Naive thymus-derived CD4-positive, alpha-beta T cell (primary cell): Measurements from ENCODE around the gene TUBGCP3. TPM values are rescaled to one million over a fixed set of nuclear protein-coding genes. Genes with fewer than 3 reads are reported as not detected.

Experiments
- ATAC-seq: fragments of 150-1000 bp; cut with Tn5 transposase; 2 replicates; pipeline ENCODE4 v1.10.0; 2021; ENCODE audit warnings: mild to moderate bottlenecking, moderate library complexity
- CTCF ChIA-PET: fragments of 350-600 bp; sonication (Branson Sonifier 250); formaldehyde crosslinking; loops from one replicate; lab custom pipeline; 2021; ENCODE audit warnings: antibody characterized with exemption; lab: Charles Lee
- POLR2A ChIA-PET: fragments of 350-600 bp; sonication (Branson Sonifier 250); formaldehyde crosslinking; loops from one replicate; lab custom pipeline; 2021; ENCODE audit warnings: antibody characterized with exemption, inconsistent platforms; lab: Charles Lee
- DNase-seq, 9 donors: peaks; one replicate each; pipeline versions ENCODE4 v3.0.0 to v3.0.0-alpha.2; 2020 to 2022; ENCODE audit warnings: mixed read lengths in 1 of 9
- H3K27ac ChIP-seq: one replicate; pipeline ENCODE4 v1.7.0; 2013; ENCODE audit warnings: mild to moderate bottlenecking, low read depth, low read length, moderate library complexity
- H3K27me3 ChIP-seq, 2 donors: one replicate each; pipeline ENCODE4 v1.7.0; 2013; ENCODE audit warnings: low read length in 2 of 2, mild to moderate bottlenecking in 2 of 2, moderate library complexity in 2 of 2; ENCODE audit not compliant: control insufficient read depth in 2 of 2, insufficient read depth in 2 of 2
- H3K36me3 ChIP-seq, 3 experiments: 1 replicate in 2 of 3; 2 replicates in 1 of 3; pipeline ENCODE4 v1.7.0; 2013; ENCODE audit warnings: low read length in 3 of 3, mild to moderate bottlenecking in 3 of 3, moderate library complexity in 1 of 3; ENCODE audit not compliant: insufficient read depth in 3 of 3, control insufficient read depth in 2 of 3
- H3K4me1 ChIP-seq, 2 donors: one replicate each; pipeline ENCODE4 v1.7.0; 2013; ENCODE audit warnings: low read length in 2 of 2, mild to moderate bottlenecking in 2 of 2, moderate library complexity in 1 of 2; ENCODE audit not compliant: control insufficient read depth in 2 of 2, insufficient read depth in 2 of 2
- H3K4me3 ChIP-seq: 2 replicates; pipeline ENCODE4 v1.7.0; 2013; ENCODE audit warnings: mild to moderate bottlenecking, low read length
- H3K9me3 ChIP-seq, 3 experiments: 1 replicate in 2 of 3; 2 replicates in 1 of 3; pipeline ENCODE4 v1.7.0; 2013; ENCODE audit warnings: low read length in 3 of 3; ENCODE audit not compliant: control insufficient read depth in 2 of 3
- H3K27ac Mint-ChIP-seq, 9 donors: one replicate each; pipeline ENCODE4 v1.8.0; 2020 to 2022; ENCODE audit warnings: mixed read lengths in 9 of 9, mild to moderate bottlenecking in 8 of 9, moderate library complexity in 5 of 9, inconsistent platforms in 2 of 9
- H3K27me3 Mint-ChIP-seq, 5 donors: one replicate each; pipeline ENCODE4 v1.8.0; 2021 to 2022; ENCODE audit warnings: mixed read lengths in 5 of 5, mild to moderate bottlenecking in 1 of 5
- H3K36me3 Mint-ChIP-seq, 5 donors: one replicate each; pipeline ENCODE4 v1.8.0; 2020 to 2022; ENCODE audit warnings: mixed read lengths in 5 of 5, mild to moderate bottlenecking in 3 of 5, inconsistent platforms in 1 of 5
- H3K4me1 Mint-ChIP-seq, 7 donors: one replicate each; pipeline ENCODE4 v1.8.0; 2020 to 2022; ENCODE audit warnings: mixed read lengths in 7 of 7, mild to moderate bottlenecking in 3 of 7, inconsistent platforms in 1 of 7
- H3K4me3 Mint-ChIP-seq, 10 donors: one replicate each; pipeline ENCODE4 v1.8.0; 2020 to 2022; ENCODE audit warnings: mild to moderate bottlenecking in 10 of 10, mixed read lengths in 10 of 10, moderate library complexity in 6 of 10, inconsistent platforms in 2 of 10
- H3K9me3 Mint-ChIP-seq, 11 donors: one replicate each; pipeline ENCODE4 v1.8.0; 2020 to 2022; ENCODE audit warnings: mixed read lengths in 11 of 11, mild to moderate bottlenecking in 4 of 11, inconsistent platforms in 1 of 11, moderate library complexity in 1 of 11
- intact Hi-C, 2 donors: fragments of 100-400 bp; cut with micrococcal nuclease; formaldehyde crosslinking; loops; one replicate each; pipeline ENCODE4 v1.15.1; 2023
- polyA plus RNA-seq, 2 donors: library from polyadenylated mRNA; unstranded; fragments of 300-500 nt; fragmentation: Illumina TruSeq; gene quantifications; one replicate each; pipeline ENCODE4 v1.2.3, GENCODE V29; 2021
- total RNA-seq, 6 experiments: library from RNA in 5 of 6; stranded (reverse) in 5 of 6; gene quantifications; 1 replicate in 5 of 6; 2 replicates in 1 of 6; pipeline ENCODE4 v1.2.3 and lab custom pipeline; 2021 to 2026

TUBGCP3 gene
- total and polyA plus RNA-seq, 7 experiments from 2014 or later, result 15.4 to 56.7 (median 43.5) TPM

- no peaks in the 10 kb centered on the region for H3K36me3 Mint-ChIP-seq
- Histone ChIP-seq H3K9me3 (no peaks in the 10 kb centered on the region), H3K4me1 (no peaks in the 10 kb centered on the region), H3K27me3 (no peaks in the 10 kb centered on the region), H3K36me3 (no peaks in the 10 kb centered on the region), H3K27ac (no peak overlapping the region), H3K4me3 (no peak overlapping the region)
- no peaks in the 10 kb centered on the region for H3K9me3 Mint-ChIP-seq
- intact Hi-C loops, result no loop called here
- POLR2A ChIA-PET, result no interaction called here
- peaks cover 3 to 17% (median 7%) of the 10 kb centered on the region in 5 donors for H3K27me3 Mint-ChIP-seq
- no peak overlapping the region for H3K4me3 Mint-ChIP-seq
- H3K4me1 Mint-ChIP-seq, result peaks cover 0 to 1% (median 0%) of the 10 kb centered on the region in 7 donors
- no peak for ATAC-seq
- no peak overlapping the region for H3K27ac Mint-ChIP-seq
- CTCF ChIA-PET, result no interaction called here
- DNase-seq, result no peak
These were observed 36.9 kb upstream of the TUBGCP3 start for GRCh38 chr13:112624602-112625430.

DNA sequence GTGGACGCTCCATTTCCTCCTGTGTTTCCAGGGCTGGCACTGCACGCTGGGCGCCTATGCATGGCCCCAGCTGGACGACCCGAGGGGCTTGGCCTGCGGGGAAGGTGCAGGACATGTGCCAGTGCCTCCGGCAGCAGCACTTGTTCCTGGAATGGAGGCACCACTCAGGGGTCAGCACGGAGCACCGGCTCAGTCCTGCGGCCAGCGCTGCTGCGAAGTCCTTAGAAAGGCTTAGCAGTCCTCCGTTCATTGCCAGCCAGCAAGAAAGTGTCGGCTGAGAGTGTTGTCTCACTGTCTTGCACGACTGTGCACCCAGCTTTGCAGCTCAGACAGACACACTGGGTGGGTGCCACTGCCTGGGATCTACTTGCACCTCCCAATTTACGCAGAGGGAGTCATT is 36.1 kb upstream of the TUBGCP3 start:
- DNase-seq (no peak), ATAC-seq (no peak)
- Mint-ChIP-seq H3K4me3 (no peak overlapping the region), H3K27ac (no peak overlapping the region), H3K4me1 (peaks cover 0 to 1% (median 0%) of the 10 kb centered on the region in 7 donors), H3K9me3 (no peaks in the 10 kb centered on the region), H3K36me3 (no peaks in the 10 kb centered on the region), H3K27me3 (peaks cover under 1 to 18% (median 6%) of the 10 kb centered on the region in 5 donors)
- CTCF ChIA-PET, result no interaction called here
- POLR2A ChIA-PET, result no interaction called here
- Histone ChIP-seq H3K27ac (no peak overlapping the region), H3K27me3 (no peaks in the 10 kb centered on the region), H3K36me3 (no peaks in the 10 kb centered on the region), H3K9me3 (no peaks in the 10 kb centered on the region), H3K4me1 (no peaks in the 10 kb centered on the region), H3K4me3 (no peak overlapping the region)
- intact Hi-C loops, result no loop called here

- POLR2A ChIA-PET, result no interaction called here
- intact Hi-C loops, result no loop called here
- DNase-seq (no peak), ATAC-seq (no peak)
- Histone ChIP-seq H3K9me3 (no peaks in the 10 kb centered on the region), H3K36me3 (no peaks in the 10 kb centered on the region), H3K27ac (no peak overlapping the region), H3K27me3 (no peaks in the 10 kb centered on the region), H3K4me1 (no peaks in the 10 kb centered on the region), H3K4me3 (no peak overlapping the region)
- no peaks in the 10 kb centered on the region for H3K36me3 Mint-ChIP-seq
- H3K4me3 Mint-ChIP-seq, result no peak overlapping the region
- no peaks in the 10 kb centered on the region for H3K9me3 Mint-ChIP-seq
- H3K4me1 Mint-ChIP-seq, result peaks cover 0 to 1% (median 0%) of the 10 kb centered on the region in 7 donors
- peaks cover 0 to 18% (median 6%) of the 10 kb centered on the region in 5 donors for H3K27me3 Mint-ChIP-seq
- H3K27ac Mint-ChIP-seq, result no peak overlapping the region
- CTCF ChIA-PET, result no interaction called here
These were observed 35.2 kb upstream of the TUBGCP3 start for GRCh38 chr13:112623051-112623711.

GRCh38 chr13:112622375-112622774 is 34.4 kb upstream of the TUBGCP3 start:
- peaks cover 0 to 18% (median 6%) of the 10 kb centered on the region in 5 donors for H3K27me3 Mint-ChIP-seq
- no peaks in the 10 kb centered on the region for H3K36me3 Mint-ChIP-seq
- H3K4me3 ChIP-seq, result no peak overlapping the region
- DNase-seq (no peak), ATAC-seq (no peak)
- no peak overlapping the region for H3K4me3 Mint-ChIP-seq
- H3K36me3 ChIP-seq, result no peaks in the 10 kb centered on the region
- POLR2A ChIA-PET, result no interaction called here
- intact Hi-C loops, result no loop called here
- no peak overlapping the region for H3K27ac Mint-ChIP-seq
- CTCF ChIA-PET, result no interaction called here
- H3K4me1 Mint-ChIP-seq, result peaks cover 0 to 1% (median 0%) of the 10 kb centered on the region in 7 donors
- H3K9me3 Mint-ChIP-seq, result no peaks in the 10 kb centered on the region
- H3K9me3 ChIP-seq, result no peaks in the 10 kb centered on the region
- H3K27ac ChIP-seq, result no peak overlapping the region
- no peaks in the 10 kb centered on the region for H3K27me3 ChIP-seq
- no peaks in the 10 kb centered on the region for H3K4me1 ChIP-seq

GRCh38 chr13:112619730-112620631 is 32.0 kb upstream of the TUBGCP3 start:
- Mint-ChIP-seq H3K36me3 (no peaks in the 10 kb centered on the region), H3K27me3 (peaks cover 5 to 25% (median 15%) of the 10 kb centered on the region in 5 donors), H3K27ac (no peak overlapping the region), H3K4me3 (peak overlapping the region in 1 of 10 donors; percentile 76), H3K4me1 (no peaks in the 10 kb centered on the region), H3K9me3 (no peaks in the 10 kb centered on the region)
- POLR2A ChIA-PET, result no interaction called here
- intact Hi-C loops, result no loop called here
- H3K27ac ChIP-seq, result no peak overlapping the region
- CTCF ChIA-PET, result no interaction called here
- no peaks in the 10 kb centered on the region for H3K4me1 ChIP-seq
- no peaks in the 10 kb centered on the region for H3K9me3 ChIP-seq
- ATAC-seq, result peak; percentile 34
- peak in 2 of 9 donors; percentile 6 to 11 for DNase-seq
- H3K4me3 ChIP-seq, result no peak overlapping the region
- H3K27me3 ChIP-seq, result no peaks in the 10 kb centered on the region
- no peaks in the 10 kb centered on the region for H3K36me3 ChIP-seq

DNA sequence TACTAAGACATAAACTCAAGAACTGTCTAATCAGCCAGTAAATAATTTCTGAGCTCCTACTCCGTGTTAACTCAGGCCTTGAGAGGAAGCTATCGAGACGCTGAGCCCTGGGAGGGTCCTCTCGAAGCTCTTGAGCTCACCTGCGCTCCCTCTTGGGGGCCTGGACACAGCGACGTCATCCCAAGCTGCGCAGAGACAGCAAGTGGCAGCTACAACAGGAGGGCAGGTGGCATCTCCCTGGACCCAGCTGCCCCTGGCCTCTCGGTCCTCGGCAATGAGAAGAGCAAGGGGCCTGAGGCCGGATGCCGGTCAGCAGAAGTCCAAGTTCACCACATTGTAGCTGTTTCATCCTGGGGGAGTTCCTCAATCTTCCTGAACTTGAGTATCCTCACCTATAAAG is 30.5 kb upstream of the TUBGCP3 start:
- no peaks in the 10 kb centered on the region for H3K27me3 ChIP-seq
- Mint-ChIP-seq H3K4me1 (peaks cover 0 to 2% (median 0%) of the 10 kb centered on the region in 7 donors), H3K4me3 (no peak overlapping the region), H3K27ac (no peak overlapping the region), H3K9me3 (no peaks in the 10 kb centered on the region), H3K36me3 (no peaks in the 10 kb centered on the region), H3K27me3 (peaks cover 8 to 27% (median 14%) of the 10 kb centered on the region in 5 donors)
- no peak for DNase-seq
- no peaks in the 10 kb centered on the region for H3K36me3 ChIP-seq
- H3K9me3 ChIP-seq, result no peaks in the 10 kb centered on the region
- no peak overlapping the region for H3K4me3 ChIP-seq
- CTCF ChIA-PET, result no interaction called here
- no peak for ATAC-seq
- POLR2A ChIA-PET, result no interaction called here
- intact Hi-C loops, result no loop called here
- no peaks in the 10 kb centered on the region for H3K4me1 ChIP-seq
- H3K27ac ChIP-seq, result no peak overlapping the region
